Ishikawa (cell line): Measurements from ENCODE around the gene GUCY2D.

Source experiments
- EP300 ChIP-seq: IDR thresholded peaks from 2 replicates; pipeline ENCODE4 v1.6.1; 2012; ENCODE audit warnings: borderline replicate concordance
- NFIC ChIP-seq: IDR thresholded peaks from 2 replicates; pipeline ENCODE4 v1.6.1; 2012
- TAF1 ChIP-seq: IDR thresholded peaks from 2 replicates; pipeline ENCODE4 v1.6.1; 2012; ENCODE audit warnings: low read depth, mild to moderate bottlenecking
- TCF12 ChIP-seq: IDR thresholded peaks from 2 replicates; pipeline ENCODE4 v1.6.1; 2012; ENCODE audit warnings: low read depth
- ZBTB7A ChIP-seq: IDR thresholded peaks from 2 replicates; pipeline ENCODE4 v1.6.1; 2012; ENCODE audit warnings: low read depth
- TF ChIP-seq, protein P1 (sequence below): IDR thresholded peaks from 2 replicates; pipeline ENCODE4 v1.6.1; 2012

DNA sequence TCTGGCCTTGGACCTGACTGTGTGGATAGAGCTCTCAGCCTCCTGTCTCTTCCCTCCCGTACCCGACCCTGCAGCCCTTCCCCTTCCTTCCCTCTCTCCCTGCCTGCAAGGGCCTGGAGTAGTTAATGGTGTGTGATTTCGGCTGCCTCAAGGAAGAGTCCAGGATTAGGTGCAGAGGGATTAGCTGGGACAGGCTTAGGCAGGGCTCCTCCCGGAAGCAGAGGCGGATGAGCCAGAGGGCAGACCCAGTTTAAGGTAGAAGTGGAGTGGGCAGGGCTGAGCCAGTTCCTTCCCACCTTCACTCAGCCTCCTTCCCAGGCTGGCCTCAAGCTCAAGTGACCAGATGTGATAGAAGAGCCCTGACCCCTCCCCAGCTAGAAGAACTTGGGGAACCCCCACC lies 16.8 kb downstream of the GUCY2D start:
- TF ChIP-seq TCF12 (no peak), TAF1 (no peak), ZBTB7A (no peak), EP300 (no peak), NFIC (no peak)
- TF ChIP-seq, protein P1, sequence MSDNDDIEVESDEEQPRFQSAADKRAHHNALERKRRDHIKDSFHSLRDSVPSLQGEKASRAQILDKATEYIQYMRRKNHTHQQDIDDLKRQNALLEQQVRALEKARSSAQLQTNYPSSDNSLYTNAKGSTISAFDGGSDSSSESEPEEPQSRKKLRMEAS = no peak
